ENCODE measurements around the gene BRI3. TPM values are rescaled to one million over a fixed set of nuclear protein-coding genes. Genes with fewer than 3 reads are reported as not detected.

BRI3 gene
- polyA plus RNA-seq, 5 donors: 79.0 to 124 (median 102) TPM

GRCh38 chr7:98251231-98251600 is 30.3 kb upstream of the BRI3 start:
- no peak for DNase-seq

GRCh38 chr7:98251601-98252424 is 29.7 kb upstream of the BRI3 start, which contains the start of gene TECPR1:
Gene TECPR1 (minus strand): TSS chr7:98252232. CDS start chr7:98246146, 6,086 bp downstream.
- peak; percentile 92 for DNase-seq

- no peak for DNase-seq
Observed at GRCh38 chr7:98252425-98253054, 28.9 kb upstream of the BRI3 start.

- DNase-seq: no peak
Observed at GRCh38 chr7:98254516-98254915, 27.0 kb upstream of the BRI3 start.

GRCh38 chr7:98254951-98255610 is 26.4 kb upstream of the BRI3 start:
- no peak for DNase-seq

GRCh38 chr7:98256431-98256830 is 25.1 kb upstream of the BRI3 start:
- no peak for DNase-seq

GRCh38 chr7:98257701-98258100 is 23.8 kb upstream of the BRI3 start:
- DNase-seq: no peak

- no peak for DNase-seq
Observed at GRCh38 chr7:98265841-98266271, 15.6 kb upstream of the BRI3 start.

- no peak for DNase-seq
Observed at GRCh38 chr7:98266840-98267239, 14.6 kb upstream of the BRI3 start.

GRCh38 chr7:98267303-98267702 is 14.2 kb upstream of the BRI3 start:
- no peak for DNase-seq

- no peak for DNase-seq
Observed at GRCh38 chr7:98276241-98276761, 5.2 kb upstream of the BRI3 start.

- no peak for DNase-seq
Observed at GRCh38 chr7:98278408-98278807, 3.1 kb upstream of the BRI3 start.

GRCh38 chr7:98278936-98279335 is 2.5 kb upstream of the BRI3 start:
- no peak for DNase-seq

- no peak for DNase-seq
Observed at GRCh38 chr7:98280296-98280695, 1.2 kb upstream of the BRI3 start.

- no peak for DNase-seq
Observed at GRCh38 chr7:98281757-98282606, 496 bp downstream of the BRI3 start.

GRCh38 chr7:98282703-98283102 is 1.2 kb downstream of the BRI3 start:
- no peak for DNase-seq

- DNase-seq: no peak
Observed at GRCh38 chr7:98283127-98283886, 1.8 kb downstream of the BRI3 start.

- DNase-seq: no peak
Observed at GRCh38 chr7:98283887-98284222, 2.4 kb downstream of the BRI3 start.

- DNase-seq: no peak
Observed at GRCh38 chr7:98284335-98285036, 3.0 kb downstream of the BRI3 start.
